AG04449 (cell line): ENCODE data around the gene TMPRSS9.

ENCODE experiments used
- CTCF ChIA-PET: fragments of 350-600 bp; formaldehyde crosslinking; extraction: SDS; loops from one replicate; lab custom pipeline; 2021; ENCODE audit warnings: antibody characterized with exemption; lab: Yijun Ruan, JAX
- POLR2A ChIA-PET: fragments of 400-600, 350-600 bp; formaldehyde crosslinking; extraction: SDS; loops from one replicate; lab custom pipeline; 2020; ENCODE audit warnings: antibody characterized with exemption, inconsistent platforms; lab: Yijun Ruan, JAX
- DNase-seq: peaks from one replicate; pipeline ENCODE4 v3.0.0-alpha.2; 2010; ENCODE audit warnings: low read depth, low spot score
- H3K4me3 ChIP-seq: 2 replicates; pipeline ENCODE4 v1.5.1; 2011; ENCODE audit warnings: low read depth, mild to moderate bottlenecking, control low read depth, low read length
- CTCF ChIP-seq: IDR thresholded peaks from one replicate; pipeline ENCODE4 v1.5.1; 2011; ENCODE audit warnings: mild to moderate bottlenecking, moderate library complexity, low read length, control low read depth, inconsistent platforms; ENCODE audit not compliant: insufficient read depth; ENCODE audit errors: missing control alignments

The TMPRSS9 gene

GRCh38 chr19:2438178-2438577 lies 78.1 kb downstream of the TMPRSS9 start:
- CTCF ChIA-PET: interaction anchor here (0.6 to 1.4 kb wide), 3 partner anchors 9 to 1933 kb away, joined by 3 to 4 read pairs (median 3); no protein-coding TSS in a partner anchor
- TF ChIP-seq CTCF: no peak
- H3K4me3 ChIP-seq: no peak overlapping the region
- POLR2A ChIA-PET: no interaction called here
- DNase-seq: no peak

GRCh38 chr19:2440515-2440914 lies 80.5 kb downstream of the TMPRSS9 start:
- H3K4me3 ChIP-seq: no peak overlapping the region
- POLR2A ChIA-PET: no interaction called here
- CTCF ChIA-PET: interaction anchor here (2.0 to 2.8 kb wide), 2 partner anchors 12 to 13 kb away, joined by 7 to 8 read pairs; no protein-coding TSS in a partner anchor
- no peak for TF ChIP-seq CTCF
- DNase-seq: no peak

DNA sequence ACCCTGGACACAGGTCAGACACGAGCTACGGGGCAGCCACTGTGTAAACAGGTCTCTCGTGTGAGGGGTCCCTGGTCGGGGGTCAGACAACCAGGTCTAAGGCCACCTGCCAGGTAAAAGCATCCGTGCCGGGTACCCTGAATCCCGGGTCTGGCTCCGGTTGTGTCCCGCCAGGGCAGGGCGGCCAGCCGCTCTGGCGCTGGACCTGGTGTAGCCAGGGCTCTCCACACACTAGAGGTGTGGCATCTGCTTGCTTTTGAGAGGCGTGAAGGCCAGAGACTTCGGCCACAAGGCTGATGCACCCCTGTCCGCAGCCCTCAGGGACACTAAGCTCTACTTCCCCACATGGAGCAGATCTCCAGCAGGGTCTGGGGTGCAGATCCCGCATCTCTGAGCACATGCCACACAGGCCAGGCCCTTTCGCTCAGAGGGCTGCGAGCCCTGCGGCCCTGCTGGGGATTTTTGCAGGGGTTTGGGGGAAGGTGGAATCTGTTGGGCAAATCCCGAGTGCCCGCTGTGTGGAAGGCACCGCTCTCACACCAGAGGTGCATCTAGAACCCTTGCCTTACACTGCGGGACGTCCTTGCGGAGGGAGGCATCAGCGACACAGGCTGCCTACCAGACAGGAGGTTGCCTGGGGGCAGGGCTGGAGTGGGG lies 81.2 kb downstream of the TMPRSS9 start:
- TF ChIP-seq CTCF: no peak
- POLR2A ChIA-PET: no interaction called here

GRCh38 chr19:2443116-2443784 lies 83.2 kb downstream of the TMPRSS9 start:
- no peak overlapping the region for H3K4me3 ChIP-seq
- no peak for DNase-seq
- CTCF ChIA-PET: interaction anchor here (0.7 to 2.8 kb wide), 2 partner anchors 10 to 21 kb away, joined by 3 to 7 read pairs; no protein-coding TSS in a partner anchor
- no peak for TF ChIP-seq CTCF
- POLR2A ChIA-PET: interaction anchor here (1.5 kb wide), 1 partner anchor 16 kb away, joined by 3 read pairs; the partner anchor contains the start of gene TIMM13

More for the DNA sequence above, 81.2 kb downstream of the TMPRSS9 start:
- no peak overlapping the region for H3K4me3 ChIP-seq
- DNase-seq: no peak
- CTCF ChIA-PET: interaction anchor here (0.6 to 2.8 kb wide), 3 partner anchors 12 to 41 kb away, joined by 4 to 8 read pairs (median 7); no protein-coding TSS in a partner anchor

DNA sequence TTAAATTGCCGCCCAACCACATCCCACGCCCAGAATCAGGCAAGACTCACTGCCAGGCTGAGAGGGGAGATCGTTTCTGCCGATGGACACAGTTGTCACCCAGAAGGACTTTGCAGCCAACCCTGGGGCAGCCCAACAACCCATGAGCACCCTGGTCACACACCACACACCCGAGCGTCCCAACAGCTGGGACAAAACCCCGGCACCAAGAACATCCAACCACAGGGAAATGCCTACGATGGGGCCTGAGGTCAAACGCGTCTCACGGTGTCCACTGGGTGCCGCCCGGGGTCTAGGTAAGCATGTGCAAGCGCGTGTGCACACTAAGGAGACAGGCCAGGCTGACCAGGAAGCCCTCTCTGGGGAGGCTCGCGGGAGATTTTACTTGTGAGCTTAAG lies 83.7 kb downstream of the TMPRSS9 start:
- CTCF ChIA-PET: interaction anchor here (1.3 kb wide), 1 partner anchor 13 kb away, joined by 3 read pairs; the partner anchor contains the start of gene LMNB2
- TF ChIP-seq CTCF: no peak
- no peak for DNase-seq
- H3K4me3 ChIP-seq: no peak overlapping the region
- POLR2A ChIA-PET: interaction anchor here (1.5 kb wide), 1 partner anchor 16 kb away, joined by 3 read pairs; the partner anchor contains the start of gene TIMM13
